NOMO-1 treated with DMSO at 0.1 percent for 48 hours (cell line): ENCODE data around the gene MRPS18A.

Experiments
- DNase-seq: peaks from one replicate; lab custom pipeline; 2025; ENCODE audit not compliant: unreplicated experiment; lab: John Stamatoyannopoulos, UW

The MRPS18A gene

GRCh38 chr6:43687437-43688347, at the start of gene MRPS18A:
Gene MRPS18A, minus strand, starts transcription at chr6:43687791. Its CDS starts 12 bp downstream, at chr6:43687779.
- DNase-seq = peak; percentile 70

- no peak for DNase-seq
Observed at GRCh38 chr6:43736844-43737243, 49.3 kb upstream of the MRPS18A start.

- DNase-seq = no peak
Observed at GRCh38 chr6:43736211-43736786, 48.7 kb upstream of the MRPS18A start.

GRCh38 chr6:43735642-43736199, 48.1 kb upstream of the MRPS18A start:
- no peak for DNase-seq

- no peak for DNase-seq
Observed at GRCh38 chr6:43734294-43734665, 46.7 kb upstream of the MRPS18A start.

- peak; percentile 15 for DNase-seq
Observed at GRCh38 chr6:43733471-43734293, 46.1 kb upstream of the MRPS18A start.

GRCh38 chr6:43730634-43731033, 43.0 kb upstream of the MRPS18A start:
- no peak for DNase-seq

DNA sequence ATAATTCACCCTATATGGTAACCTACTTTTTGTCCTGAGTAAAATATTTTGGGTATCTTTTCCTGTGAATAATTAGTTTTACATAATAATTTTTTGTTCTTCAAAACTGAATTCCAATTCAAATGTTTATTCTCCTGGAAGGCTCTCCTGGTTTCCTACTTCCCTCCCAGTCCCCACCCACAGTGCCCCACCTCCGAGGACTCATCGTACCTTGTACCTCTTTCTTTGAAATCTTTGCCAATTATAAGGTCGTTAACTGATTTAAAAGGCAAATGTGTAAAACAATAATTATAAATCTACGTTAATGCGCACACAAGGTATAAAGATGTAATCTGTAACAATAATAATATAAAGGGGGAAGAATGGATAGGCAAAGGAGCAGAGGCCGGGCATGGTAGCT, 41.9 kb upstream of the MRPS18A start:
- DNase-seq = no peak

DNA sequence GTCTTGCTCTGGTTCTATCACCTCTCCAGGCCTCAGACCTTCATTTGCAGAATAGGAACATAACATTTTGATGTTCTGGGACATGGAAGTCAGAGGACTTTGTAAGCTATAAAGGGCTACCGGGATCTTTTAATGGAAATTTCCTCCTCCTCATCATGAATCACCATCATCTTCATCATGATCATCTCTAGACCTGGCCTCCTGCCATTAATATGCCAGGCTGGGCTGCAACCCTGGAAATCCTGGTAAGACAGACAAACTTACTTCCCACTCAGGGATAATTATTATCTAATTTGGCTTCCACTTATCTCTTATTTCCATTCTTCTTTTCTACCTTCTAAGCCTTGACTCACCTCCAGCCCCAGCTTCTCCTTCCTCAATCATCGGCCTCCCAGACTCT, 41.0 kb upstream of the MRPS18A start:
- DNase-seq = no peak

DNA sequence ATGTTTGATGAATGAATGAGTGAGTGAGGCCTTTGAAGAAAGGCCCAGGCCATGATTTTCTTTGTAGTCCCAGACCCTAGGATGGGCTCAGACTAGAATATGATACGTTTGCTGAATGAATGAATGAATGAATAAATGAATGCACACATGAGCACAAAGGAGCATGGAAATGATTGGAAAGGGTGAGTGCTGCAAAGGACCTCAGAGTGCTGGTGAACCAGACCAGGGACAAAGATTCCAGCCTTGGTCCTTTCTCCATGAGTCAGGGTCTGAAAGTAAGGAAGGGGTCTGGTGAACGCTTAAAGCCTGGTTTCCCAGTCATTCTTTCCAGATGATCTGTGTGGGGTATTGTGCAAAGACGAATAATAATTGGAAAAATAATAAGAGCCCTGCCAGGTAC, 40.0 kb upstream of the MRPS18A start:
- no peak for DNase-seq

- DNase-seq = no peak
Observed at GRCh38 chr6:43725643-43726580, 38.3 kb upstream of the MRPS18A start.

DNA sequence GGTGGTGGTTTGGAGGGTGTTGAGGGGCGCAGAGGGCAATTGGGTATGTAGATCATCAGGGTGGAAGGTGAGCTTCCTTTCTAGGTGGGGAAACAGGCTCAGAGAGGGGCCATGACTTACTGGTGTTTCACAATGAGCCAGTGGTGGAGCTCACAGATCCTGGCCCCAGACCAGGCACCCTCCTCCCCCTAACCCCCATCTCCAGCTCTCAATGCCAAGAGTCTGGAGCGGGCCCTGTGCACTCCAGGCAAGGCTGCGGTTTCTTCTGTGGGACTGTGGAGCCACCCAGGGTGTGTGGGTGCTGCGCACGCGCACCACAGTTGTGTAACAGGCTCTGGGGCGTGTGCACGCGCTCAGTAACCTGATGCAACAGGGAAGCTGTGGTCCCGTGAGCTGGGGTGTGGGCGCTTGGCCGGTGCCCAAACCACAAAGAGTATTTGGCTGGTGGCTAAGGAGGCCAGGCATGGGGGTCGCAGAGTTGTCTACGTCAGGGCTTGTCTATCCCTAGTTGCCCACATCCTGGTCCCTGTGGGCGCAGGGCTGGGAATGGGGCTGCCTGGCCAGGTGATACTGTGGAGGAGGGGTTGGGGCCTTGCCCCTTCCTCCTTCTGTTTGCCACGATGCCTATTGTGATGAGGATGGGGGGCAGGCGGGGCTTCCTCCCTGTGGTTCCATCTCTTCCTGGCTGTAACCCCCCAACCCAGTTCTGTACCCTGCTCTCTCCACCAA, 37.5 kb upstream of the MRPS18A start:
- DNase-seq = peak; percentile 92

DNA sequence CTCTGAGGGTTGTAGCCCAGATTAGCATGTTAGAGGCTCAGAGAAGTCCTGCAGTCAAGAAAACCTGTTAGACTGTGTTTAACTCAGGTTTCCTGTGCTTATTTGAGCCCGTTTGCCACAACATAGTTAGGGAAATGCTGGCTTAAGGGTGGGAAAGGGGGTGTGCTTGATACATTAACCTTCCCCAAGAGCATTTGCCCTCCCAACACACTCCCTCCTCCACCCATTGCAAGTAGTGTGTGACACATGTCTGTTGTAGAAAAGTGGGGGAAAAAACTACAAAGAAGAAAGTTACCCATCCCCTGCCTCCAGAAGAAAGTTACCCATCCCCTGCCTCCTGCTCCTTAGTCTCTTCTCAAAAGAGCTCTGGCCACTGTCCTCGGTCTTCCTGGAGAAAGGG, 36.8 kb upstream of the MRPS18A start:
- no peak for DNase-seq

DNA sequence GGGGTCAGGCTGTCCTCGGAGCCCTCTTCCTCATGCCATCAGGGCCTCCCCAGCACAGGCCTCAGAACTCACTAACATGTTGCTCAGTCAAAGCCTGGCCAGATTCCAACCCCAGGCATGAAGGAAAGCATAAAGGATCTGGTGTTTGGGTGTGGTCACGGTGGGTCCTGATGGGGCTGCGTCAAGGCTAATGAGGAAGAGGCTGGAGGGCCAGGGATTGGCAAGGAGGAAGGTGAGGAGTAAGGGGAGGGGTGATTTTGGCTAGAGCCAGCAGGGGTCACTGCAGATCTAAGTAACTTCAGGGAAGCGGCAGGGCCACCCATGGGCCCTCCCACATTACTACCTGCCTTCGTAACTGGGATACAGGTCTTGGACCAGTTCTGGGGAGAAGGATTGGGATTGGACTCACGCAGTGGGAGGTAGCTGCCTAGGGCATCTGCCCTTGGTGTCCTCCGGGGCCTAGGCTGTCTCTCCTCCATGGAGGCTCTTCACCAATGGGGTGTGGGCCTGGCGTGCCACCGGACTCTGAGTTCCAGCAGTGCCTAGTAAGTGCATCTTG, 36.2 kb upstream of the MRPS18A start:
- DNase-seq = peak; percentile 75

DNA sequence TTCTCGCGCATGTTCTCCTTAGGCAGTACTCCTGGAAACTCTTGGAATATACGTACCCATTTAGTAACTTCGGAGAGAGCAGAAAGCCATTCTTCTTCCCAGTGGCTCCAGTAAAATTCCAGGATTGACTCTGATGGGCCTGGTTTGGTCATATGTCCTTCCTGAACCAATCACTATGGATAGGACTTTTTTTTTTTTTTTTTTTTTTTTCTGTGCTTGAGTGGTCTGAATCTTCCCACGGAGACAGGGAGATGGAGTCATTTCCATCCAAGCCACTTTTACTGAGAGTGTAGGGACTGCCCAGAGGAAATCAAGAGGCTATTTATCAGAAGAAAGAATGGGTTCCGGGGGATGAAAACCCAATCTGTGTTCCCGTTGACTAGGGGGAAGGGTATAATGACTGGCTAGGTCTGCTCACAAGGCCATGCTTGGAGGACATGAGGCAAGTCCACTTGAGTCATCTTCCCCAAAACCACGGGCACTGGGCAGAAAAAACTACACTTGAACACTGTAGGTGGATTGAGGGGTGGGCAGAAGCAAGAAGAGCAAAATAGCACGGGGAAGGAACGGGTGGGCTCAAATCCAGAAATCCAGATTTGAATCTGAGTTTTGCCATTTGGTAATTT, 35.4 kb upstream of the MRPS18A start:
- DNase-seq = no peak

GRCh38 chr6:43720999-43721398, 33.4 kb upstream of the MRPS18A start:
- no peak for DNase-seq

GRCh38 chr6:43719511-43719910, 31.9 kb upstream of the MRPS18A start:
- DNase-seq = no peak

- DNase-seq = no peak
Observed at GRCh38 chr6:43718387-43719105, 31.0 kb upstream of the MRPS18A start.
